RWPE1 (cell line): Measurements from ENCODE around the gene NPHS2.
"Not testable (repeated sequence)": the region's sequence is repeated elsewhere in the genome, so short reads cannot be mapped to it uniquely, and the experiment has no call there.

Source experiments
- CTCF ChIA-PET: fragments of 350-600 bp; sonication (Branson Sonifier 250); formaldehyde crosslinking; extraction: SDS; loops from one replicate; lab custom pipeline; 2021; lab: Yijun Ruan, JAX
- POLR2A ChIA-PET: fragments of 400-600 bp; formaldehyde crosslinking; extraction: SDS; loops from one replicate; lab custom pipeline; 2020; ENCODE audit warnings: antibody characterized with exemption; ENCODE audit not compliant: low non-redundant PET; lab: Yijun Ruan, JAX
- DNase-seq: peaks from one replicate; pipeline ENCODE4 v3.0.0; 2012; ENCODE audit warnings: low spot score
- H3K27ac ChIP-seq: fragments of 450-650 bp; 2 replicates; pipeline ENCODE4 v1.5.1; 2017
- TF ChIP-seq, protein P1 (sequence below): fragments of 450-650 bp; conservative IDR thresholded peaks from 2 replicates; pipeline ENCODE4 v1.5.1; 2017; ENCODE audit warnings: low read depth, mild to moderate bottlenecking

Gene NPHS2

GRCh38 chr1:179529482-179530195 is 46.1 kb downstream of the NPHS2 start:
- H3K27ac ChIP-seq, result no peak overlapping the region
- no peak for DNase-seq
- CTCF ChIA-PET, result no interaction called here
- TF ChIP-seq, protein P1, sequence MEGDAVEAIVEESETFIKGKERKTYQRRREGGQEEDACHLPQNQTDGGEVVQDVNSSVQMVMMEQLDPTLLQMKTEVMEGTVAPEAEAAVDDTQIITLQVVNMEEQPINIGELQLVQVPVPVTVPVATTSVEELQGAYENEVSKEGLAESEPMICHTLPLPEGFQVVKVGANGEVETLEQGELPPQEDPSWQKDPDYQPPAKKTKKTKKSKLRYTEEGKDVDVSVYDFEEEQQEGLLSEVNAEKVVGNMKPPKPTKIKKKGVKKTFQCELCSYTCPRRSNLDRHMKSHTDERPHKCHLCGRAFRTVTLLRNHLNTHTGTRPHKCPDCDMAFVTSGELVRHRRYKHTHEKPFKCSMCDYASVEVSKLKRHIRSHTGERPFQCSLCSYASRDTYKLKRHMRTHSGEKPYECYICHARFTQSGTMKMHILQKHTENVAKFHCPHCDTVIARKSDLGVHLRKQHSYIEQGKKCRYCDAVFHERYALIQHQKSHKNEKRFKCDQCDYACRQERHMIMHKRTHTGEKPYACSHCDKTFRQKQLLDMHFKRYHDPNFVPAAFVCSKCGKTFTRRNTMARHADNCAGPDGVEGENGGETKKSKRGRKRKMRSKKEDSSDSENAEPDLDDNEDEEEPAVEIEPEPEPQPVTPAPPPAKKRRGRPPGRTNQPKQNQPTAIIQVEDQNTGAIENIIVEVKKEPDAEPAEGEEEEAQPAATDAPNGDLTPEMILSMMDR, result no peak
- POLR2A ChIA-PET, result no interaction called here

- POLR2A ChIA-PET, DNase-seq, H3K27ac ChIP-seq: not testable (repeated sequence)
- CTCF ChIA-PET, result interaction anchor here (0.8 kb wide), 1 partner anchor 33 kb away, joined by 3 read pairs; no protein-coding TSS in a partner anchor
These were observed 57.2 kb downstream of the NPHS2 start for GRCh38 chr1:179518544-179518943.

DNA sequence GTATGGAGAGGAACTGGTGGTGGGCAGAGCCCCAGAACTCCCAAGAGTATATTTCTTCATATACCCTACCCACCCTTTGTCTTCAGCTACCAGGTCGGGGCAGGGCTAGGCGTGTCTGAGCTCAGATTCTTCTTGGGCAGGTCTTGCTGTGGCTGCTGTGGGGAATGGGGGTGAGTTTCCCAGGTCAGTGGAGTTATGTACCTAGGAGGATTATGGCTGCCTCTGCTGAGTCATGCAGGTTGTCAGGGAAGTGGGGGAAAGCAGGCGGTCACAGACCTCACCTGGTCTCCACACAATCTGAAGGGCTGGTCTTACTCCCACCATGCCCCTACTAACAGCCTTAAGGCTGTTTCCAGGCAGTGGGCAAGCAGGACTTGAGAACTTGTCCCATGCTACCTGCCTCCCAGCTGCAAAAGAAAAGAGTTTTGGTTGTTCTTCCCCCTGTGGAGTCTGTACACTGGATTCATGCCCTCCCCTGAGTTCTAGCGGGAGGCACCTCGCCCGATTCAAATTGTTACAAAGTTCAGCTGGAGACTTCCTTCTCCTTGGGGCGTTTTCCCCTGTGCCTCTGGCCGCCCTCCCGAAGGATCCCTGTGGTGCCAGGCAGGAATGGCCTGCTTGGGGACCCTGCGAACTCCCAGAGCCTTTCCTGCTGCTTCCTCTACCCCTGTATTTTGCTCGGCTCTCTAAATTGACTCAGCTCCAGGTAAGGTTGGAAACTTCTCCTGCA is 58.6 kb downstream of the NPHS2 start:
- POLR2A ChIA-PET, result no interaction called here
- no peak overlapping the region for H3K27ac ChIP-seq
- DNase-seq, result no peak
- TF ChIP-seq, protein P1, result no peak
- CTCF ChIA-PET, result no interaction called here

DNA sequence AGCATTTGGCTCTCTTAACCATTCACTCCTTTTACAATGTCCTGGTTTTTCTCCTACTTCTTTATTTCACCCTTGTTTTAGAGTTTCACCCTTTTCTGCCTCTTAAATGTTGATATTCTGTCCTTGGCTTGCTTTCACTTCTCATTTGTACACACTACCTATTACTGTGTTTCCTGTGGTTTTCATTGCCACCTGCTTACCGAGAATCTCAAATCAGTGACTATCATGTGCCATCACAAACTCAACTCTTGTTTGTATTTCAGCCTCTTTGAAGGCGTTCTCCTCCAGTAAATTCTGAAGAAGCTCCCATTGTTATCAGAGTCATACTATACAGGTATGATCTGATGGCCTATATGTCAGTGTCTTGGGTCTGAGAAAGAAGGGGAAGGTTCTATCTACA is 65.7 kb downstream of the NPHS2 start:
- TF ChIP-seq, protein P1, result no peak
- DNase-seq, result no peak
- ChIA-PET POLR2A (no interaction called here), CTCF (no interaction called here)
- H3K27ac ChIP-seq, result no peak overlapping the region

DNA sequence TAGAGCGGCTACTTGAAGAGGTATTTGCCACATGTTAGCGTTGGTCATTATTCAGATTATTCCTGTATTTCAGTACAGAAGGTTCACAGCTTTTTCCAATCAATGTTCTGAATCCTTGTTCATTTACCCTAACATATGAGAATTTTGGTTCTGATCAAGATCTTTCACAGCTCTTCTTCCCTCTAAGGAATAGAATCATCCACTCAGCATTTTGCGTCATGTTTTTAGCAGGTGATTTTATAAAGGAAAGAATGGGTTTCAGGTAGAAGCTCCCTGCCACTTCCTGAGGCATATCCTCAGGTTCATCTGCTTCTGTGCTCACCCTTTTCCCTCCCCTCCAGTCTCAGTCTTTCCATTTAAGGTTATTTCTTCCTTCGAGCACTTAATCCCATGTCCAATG is 66.4 kb downstream of the NPHS2 start:
- no peak for DNase-seq
- no peak overlapping the region for H3K27ac ChIP-seq
- CTCF ChIA-PET, result no interaction called here
- TF ChIP-seq, protein P1, result no peak
- POLR2A ChIA-PET, result no interaction called here

GRCh38 chr1:179506199-179506598 is 69.5 kb downstream of the NPHS2 start:
- POLR2A ChIA-PET, result no interaction called here
- CTCF ChIA-PET, result interaction anchor here (0.6 kb wide), 1 partner anchor 1449 kb away, joined by 3 read pairs; no protein-coding TSS in a partner anchor
- TF ChIP-seq, protein P1, result no peak
- DNase-seq, result no peak
- no peak overlapping the region for H3K27ac ChIP-seq
